Activated naive CD8-positive, alpha-beta T cell (primary cell): Measurements from ENCODE around the gene DLX5.
"Not testable (repeated sequence)": the region's sequence is repeated elsewhere in the genome, so short reads cannot be mapped to it uniquely, and the experiment has no call there.

Source experiments
- H3K27ac Mint-ChIP-seq: one replicate; pipeline ENCODE4 v1.8.0; 2021; ENCODE audit warnings: mixed read lengths
- H3K27me3 Mint-ChIP-seq: one replicate; pipeline ENCODE4 v1.8.0; 2021; ENCODE audit warnings: mixed read lengths
- H3K36me3 Mint-ChIP-seq: one replicate; pipeline ENCODE4 v1.8.0; 2021; ENCODE audit warnings: mixed read lengths
- H3K4me1 Mint-ChIP-seq: one replicate; pipeline ENCODE4 v1.8.0; 2021; ENCODE audit warnings: low read depth, mixed read lengths
- H3K4me3 Mint-ChIP-seq: one replicate; pipeline ENCODE4 v1.8.0; 2021; ENCODE audit warnings: mild to moderate bottlenecking, mixed read lengths
- H3K9me3 Mint-ChIP-seq: one replicate; pipeline ENCODE4 v1.8.0; 2021; ENCODE audit warnings: low read depth, mixed read lengths

The DLX5 gene

GRCh38 chr7:97024209-97025129, at the start of gene DLX5:
TSS of gene DLX5 (minus strand) at chr7:97024831. CDS start at chr7:97024623, 208 bp downstream.
- Mint-ChIP-seq H3K27me3 (peaks cover 67% of the 10 kb centered on the region), H3K4me3 (peak within 1 kb of the TSS; percentile 87), H3K9me3 (no peaks in the 10 kb centered on the region), H3K4me1 (peaks cover 58% of the 10 kb centered on the region), H3K27ac (no peak within 1 kb of the TSS), H3K36me3 (no peaks in the 10 kb centered on the region)

GRCh38 chr7:97072025-97072424, 47.4 kb upstream of the DLX5 start:
- not testable (repeated sequence) for H3K27ac Mint-ChIP-seq, H3K36me3 Mint-ChIP-seq, H3K4me1 Mint-ChIP-seq, H3K4me3 Mint-ChIP-seq, H3K27me3 Mint-ChIP-seq, H3K9me3 Mint-ChIP-seq

- H3K27me3 Mint-ChIP-seq: peaks cover 6% of the 10 kb centered on the region
- no peak overlapping the region for H3K27ac Mint-ChIP-seq
- H3K9me3 Mint-ChIP-seq: no peaks in the 10 kb centered on the region
- no peaks in the 10 kb centered on the region for H3K4me1 Mint-ChIP-seq
- H3K36me3 Mint-ChIP-seq: no peaks in the 10 kb centered on the region
- no peak overlapping the region for H3K4me3 Mint-ChIP-seq
These were observed 40.4 kb upstream of the DLX5 start for GRCh38 chr7:97064972-97065587.

- Mint-ChIP-seq H3K4me1 (no peaks in the 10 kb centered on the region), H3K9me3 (peaks cover 4% of the 10 kb centered on the region), H3K27me3 (peaks cover 8% of the 10 kb centered on the region), H3K27ac (no peak overlapping the region), H3K4me3 (no peak overlapping the region), H3K36me3 (peaks cover 4% of the 10 kb centered on the region)
These were observed 39.4 kb upstream of the DLX5 start for GRCh38 chr7:97064020-97064419.

GRCh38 chr7:97043281-97043680, 18.6 kb upstream of the DLX5 start:
- Mint-ChIP-seq H3K4me3 (no peak overlapping the region), H3K27me3 (peaks cover 27% of the 10 kb centered on the region), H3K36me3 (no peaks in the 10 kb centered on the region), H3K27ac (no peak overlapping the region), H3K4me1 (no peaks in the 10 kb centered on the region), H3K9me3 (no peaks in the 10 kb centered on the region)

GRCh38 chr7:97039374-97040065, 14.9 kb upstream of the DLX5 start:
- H3K4me3 Mint-ChIP-seq: no peak overlapping the region
- H3K4me1 Mint-ChIP-seq: no peaks in the 10 kb centered on the region
- no peak overlapping the region for H3K27ac Mint-ChIP-seq
- peaks cover 28% of the 10 kb centered on the region for H3K27me3 Mint-ChIP-seq
- H3K9me3 Mint-ChIP-seq: no peaks in the 10 kb centered on the region
- H3K36me3 Mint-ChIP-seq: no peaks in the 10 kb centered on the region

- H3K4me1 Mint-ChIP-seq, H3K4me3 Mint-ChIP-seq, H3K9me3 Mint-ChIP-seq, H3K36me3 Mint-ChIP-seq, H3K27ac Mint-ChIP-seq: not testable (repeated sequence)
- H3K27me3 Mint-ChIP-seq: peaks cover 22% of the 10 kb centered on the region
These were observed 9.7 kb upstream of the DLX5 start for GRCh38 chr7:97034213-97034852.

GRCh38 chr7:97027427-97028234, 3.0 kb upstream of the DLX5 start:
- Mint-ChIP-seq H3K27me3 (peaks cover 61% of the 10 kb centered on the region), H3K27ac (no peak overlapping the region), H3K4me3 (peak overlapping the region; percentile 87), H3K4me1 (peaks cover 42% of the 10 kb centered on the region), H3K9me3 (no peaks in the 10 kb centered on the region), H3K36me3 (no peaks in the 10 kb centered on the region)

- H3K9me3 Mint-ChIP-seq: no peaks in the 10 kb centered on the region
- peaks cover 63% of the 10 kb centered on the region for H3K27me3 Mint-ChIP-seq
- H3K27ac Mint-ChIP-seq: no peak overlapping the region
- peak overlapping the region; percentile 87 for H3K4me3 Mint-ChIP-seq
- no peaks in the 10 kb centered on the region for H3K36me3 Mint-ChIP-seq
- H3K4me1 Mint-ChIP-seq: peaks cover 50% of the 10 kb centered on the region
These were observed 2.2 kb upstream of the DLX5 start for GRCh38 chr7:97026715-97027426.

- no peaks in the 10 kb centered on the region for H3K36me3 Mint-ChIP-seq
- H3K9me3 Mint-ChIP-seq: no peaks in the 10 kb centered on the region
- H3K4me3 Mint-ChIP-seq: peak overlapping the region; percentile 87
- peaks cover 55% of the 10 kb centered on the region for H3K4me1 Mint-ChIP-seq
- H3K27ac Mint-ChIP-seq: no peak overlapping the region
- peaks cover 59% of the 10 kb centered on the region for H3K27me3 Mint-ChIP-seq
These were observed 1.5 kb upstream of the DLX5 start for GRCh38 chr7:97025983-97026714.

- Mint-ChIP-seq H3K4me1 (peaks cover 58% of the 10 kb centered on the region), H3K27me3 (peaks cover 62% of the 10 kb centered on the region), H3K4me3 (no peak overlapping the region), H3K9me3 (no peaks in the 10 kb centered on the region), H3K36me3 (no peaks in the 10 kb centered on the region), H3K27ac (no peak overlapping the region)
These were observed 484 bp upstream of the DLX5 start for GRCh38 chr7:97025130-97025499.

- peaks cover 73% of the 10 kb centered on the region for H3K27me3 Mint-ChIP-seq
- H3K4me3 Mint-ChIP-seq: peak overlapping the region; percentile 3
- peaks cover 60% of the 10 kb centered on the region for H3K4me1 Mint-ChIP-seq
- H3K27ac Mint-ChIP-seq: no peak overlapping the region
- H3K9me3 Mint-ChIP-seq: no peaks in the 10 kb centered on the region
- no peaks in the 10 kb centered on the region for H3K36me3 Mint-ChIP-seq
These were observed 1.9 kb downstream of the DLX5 start for GRCh38 chr7:97022491-97023306.
